Fibroblast of upper back skin (primary cell): ENCODE results near the gene ANKHD1.
"Not testable (repeated sequence)": the region's sequence is repeated elsewhere in the genome, so short reads cannot be mapped to it uniquely, and the experiment has no call there.

ENCODE experiments used
- DNase-seq: peaks from one replicate; pipeline ENCODE4 v3.0.0-alpha.2; 2013

ANKHD1 gene

DNA sequence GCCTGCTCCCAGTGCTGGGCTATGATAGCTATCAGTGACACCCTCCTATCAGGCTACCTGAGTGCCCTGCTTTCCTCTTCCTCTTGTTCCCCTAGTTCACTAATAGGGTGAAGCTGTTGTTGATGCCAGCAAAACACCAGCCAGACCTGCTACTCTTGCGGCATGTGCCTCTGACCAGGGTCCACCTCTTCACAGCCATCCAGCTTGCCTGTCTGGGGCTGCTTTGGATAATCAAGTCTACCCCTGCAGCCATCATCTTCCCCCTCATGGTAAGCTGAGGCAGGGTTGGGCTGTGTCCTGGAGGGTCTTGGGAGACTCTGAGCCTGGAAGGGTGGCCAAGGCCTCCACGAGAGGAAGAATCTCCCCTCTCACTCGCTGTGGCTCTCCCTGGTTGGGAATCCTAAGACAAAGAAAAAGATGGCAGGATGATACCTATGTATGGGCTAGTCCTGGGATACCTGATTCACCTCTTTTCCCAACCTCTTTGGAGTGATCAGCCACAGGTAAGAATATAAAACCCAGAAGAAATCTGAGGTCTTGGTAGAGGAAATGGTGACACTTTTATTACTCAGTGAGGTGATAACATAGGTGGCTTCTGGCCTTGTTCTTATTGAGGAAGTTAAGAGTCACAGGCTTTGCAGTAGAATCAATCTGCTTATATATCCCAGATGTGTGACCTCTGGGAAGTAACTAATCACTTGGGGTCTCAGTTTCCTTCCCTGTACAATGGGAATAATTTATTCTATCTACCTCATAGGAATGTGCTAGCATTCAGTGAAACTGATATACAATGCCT is 30.1 kb upstream of the ANKHD1 start:
- no peak for DNase-seq

DNA sequence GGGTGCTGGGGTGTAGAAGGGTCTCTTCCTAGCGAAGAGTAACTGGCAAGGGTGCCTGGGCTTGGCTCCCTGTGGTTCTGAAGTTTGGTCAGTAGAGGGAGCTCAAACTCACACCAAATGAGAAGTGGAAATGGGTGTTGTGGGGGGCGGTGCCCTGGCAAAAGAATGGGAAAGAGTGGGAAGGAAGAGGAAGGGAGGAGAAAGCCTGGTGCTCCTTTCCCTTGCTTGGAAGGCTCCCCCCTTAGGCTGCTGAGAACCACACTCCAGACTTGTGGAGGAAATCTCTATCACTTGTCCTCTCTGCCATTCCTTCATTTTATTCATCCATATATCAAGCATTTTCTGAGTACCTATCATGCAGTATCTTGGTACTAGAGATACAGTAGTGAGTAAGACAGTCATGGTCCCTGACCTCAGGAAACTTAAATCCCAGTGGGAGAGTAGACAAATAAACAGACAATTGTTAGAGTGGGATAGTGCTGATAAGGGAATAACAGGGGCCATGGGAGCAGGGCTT is 28.6 kb upstream of the ANKHD1 start:
- DNase-seq, result peak; percentile 81

DNA sequence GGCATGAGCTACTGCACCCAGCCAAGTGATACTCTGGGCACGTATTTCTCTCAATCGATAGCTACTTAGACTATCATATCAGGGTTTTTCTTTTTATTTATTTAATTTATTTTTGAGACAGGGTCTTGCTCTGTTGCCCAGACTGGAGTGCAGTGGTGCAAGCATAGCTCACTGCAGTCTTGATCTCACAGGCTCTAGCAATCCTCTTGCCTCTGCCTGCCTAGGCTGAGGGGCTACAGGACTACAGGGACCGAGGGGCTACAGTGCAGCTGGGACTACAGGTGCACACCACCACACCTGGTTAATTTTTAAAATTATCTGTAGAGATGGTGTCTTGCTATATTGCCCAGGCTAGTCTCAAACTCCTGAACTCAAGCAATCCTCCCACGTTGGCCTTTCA is 20.3 kb upstream of the ANKHD1 start:
- no peak for DNase-seq

DNA sequence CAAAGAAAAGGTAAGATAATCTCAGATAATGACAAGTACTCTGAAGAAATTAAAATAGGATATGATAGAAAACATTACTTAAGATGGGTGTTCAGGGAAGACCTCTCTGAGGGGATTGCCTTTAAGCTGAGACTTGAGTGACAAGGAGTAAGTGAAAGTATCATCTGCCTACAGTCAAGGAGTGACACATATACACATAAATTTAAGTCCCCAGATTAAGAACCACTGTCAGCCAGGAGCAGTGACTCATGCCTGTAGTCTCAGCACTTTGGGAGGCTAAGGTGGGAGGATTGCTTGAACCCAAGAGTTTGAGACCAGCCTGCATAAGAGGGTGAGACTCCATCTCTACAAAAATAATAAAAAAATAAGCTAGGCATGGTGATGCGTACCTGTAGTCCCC is 19.7 kb upstream of the ANKHD1 start:
- no peak for DNase-seq

DNA sequence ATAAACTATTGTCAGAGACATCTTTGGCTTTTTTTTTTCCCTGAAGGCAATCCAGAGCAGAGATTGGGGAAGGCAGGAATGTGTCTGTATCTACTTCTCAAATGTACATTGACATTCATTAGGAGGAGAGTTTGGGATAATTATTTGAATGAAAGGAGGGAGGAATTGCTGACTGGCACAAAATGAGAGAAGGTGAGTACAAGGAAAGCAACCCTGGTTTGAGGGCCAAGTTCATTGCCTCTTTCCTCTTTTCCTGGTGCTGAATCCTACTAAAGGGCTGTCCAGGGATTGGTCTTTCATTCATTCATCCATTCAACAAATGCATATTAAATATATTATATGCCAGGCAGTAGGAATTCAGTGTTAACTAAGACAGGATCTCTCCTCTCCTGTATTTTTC is 18.8 kb upstream of the ANKHD1 start:
- no peak for DNase-seq

DNA sequence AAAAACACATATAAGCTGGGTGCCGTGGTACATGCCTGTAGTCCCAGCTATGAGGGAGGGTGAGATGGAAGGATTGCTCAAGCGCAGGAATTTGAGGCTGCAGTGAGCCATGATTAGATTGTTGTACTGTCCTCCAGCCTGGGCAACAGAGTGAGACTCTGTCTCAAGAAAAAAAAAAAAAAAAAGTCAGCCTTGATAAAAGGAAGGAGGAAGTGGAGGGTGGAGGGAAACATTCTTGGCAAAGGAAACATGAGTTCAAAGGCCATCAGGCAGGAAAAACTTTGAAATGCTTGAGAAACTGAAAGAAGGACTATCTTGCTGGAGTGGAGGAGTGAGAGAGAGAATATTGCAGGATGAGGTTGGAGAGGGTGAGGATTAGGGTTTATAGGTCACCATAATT is 18.3 kb upstream of the ANKHD1 start:
- no peak for DNase-seq

DNA sequence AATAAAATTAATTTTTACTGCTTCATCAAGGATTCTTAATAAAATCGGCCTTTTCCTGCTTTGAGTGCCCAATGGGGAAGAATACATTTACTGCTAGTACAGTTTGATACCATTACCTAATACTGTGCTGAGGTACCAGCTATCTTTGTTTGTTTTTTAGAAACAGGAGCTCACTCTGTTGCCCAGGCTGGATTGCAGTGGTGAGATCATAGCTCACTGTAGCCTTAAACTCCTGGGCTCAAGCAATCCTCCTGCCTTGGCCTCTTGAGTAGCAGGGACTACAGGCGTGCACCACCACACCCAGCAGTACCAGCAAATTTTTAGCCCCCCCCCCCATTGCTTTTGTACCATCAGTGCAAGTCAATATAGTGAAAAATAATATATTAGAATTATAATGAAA is 13.6 kb upstream of the ANKHD1 start:
- no peak for DNase-seq

DNA sequence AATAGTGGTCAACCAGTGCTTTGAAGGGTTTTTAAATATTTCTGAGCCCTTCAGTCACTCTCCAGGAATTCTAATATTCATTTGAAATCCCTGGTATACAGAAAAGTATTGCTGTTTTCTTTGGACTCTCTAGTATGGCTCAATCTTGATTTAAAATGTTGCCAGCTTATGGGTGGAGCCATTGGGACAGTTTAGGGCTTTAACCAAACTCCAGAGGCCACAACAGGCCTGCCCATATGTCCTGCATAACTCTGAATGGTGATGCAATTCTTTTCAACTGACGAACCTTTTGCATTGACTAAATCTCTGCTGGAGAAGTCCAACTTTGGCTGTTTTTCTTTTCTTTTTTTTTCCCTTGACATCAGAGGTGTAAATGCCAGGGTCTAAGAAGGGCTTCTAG is 10.3 kb upstream of the ANKHD1 start:
- DNase-seq, result peak; percentile 15

DNA sequence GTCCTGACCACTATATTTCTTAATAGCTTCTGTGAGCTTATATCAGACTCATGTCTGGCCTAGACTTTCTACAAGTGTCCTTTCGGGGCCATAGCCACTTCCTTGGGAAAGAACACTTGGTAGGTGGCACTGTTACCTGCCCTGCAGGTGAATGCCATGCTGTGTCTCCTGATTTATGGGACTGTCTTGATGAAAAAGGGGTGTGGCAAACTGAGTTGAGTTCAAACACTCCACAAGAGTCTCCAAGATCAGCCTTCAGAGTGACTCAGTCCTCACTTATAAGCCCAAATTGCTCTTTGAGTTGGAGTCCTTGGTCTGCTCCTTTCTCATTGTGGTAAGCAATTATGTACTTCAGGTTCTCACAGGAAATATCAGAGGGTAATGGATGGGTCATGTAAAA is 9.9 kb upstream of the ANKHD1 start:
- no peak for DNase-seq

DNA sequence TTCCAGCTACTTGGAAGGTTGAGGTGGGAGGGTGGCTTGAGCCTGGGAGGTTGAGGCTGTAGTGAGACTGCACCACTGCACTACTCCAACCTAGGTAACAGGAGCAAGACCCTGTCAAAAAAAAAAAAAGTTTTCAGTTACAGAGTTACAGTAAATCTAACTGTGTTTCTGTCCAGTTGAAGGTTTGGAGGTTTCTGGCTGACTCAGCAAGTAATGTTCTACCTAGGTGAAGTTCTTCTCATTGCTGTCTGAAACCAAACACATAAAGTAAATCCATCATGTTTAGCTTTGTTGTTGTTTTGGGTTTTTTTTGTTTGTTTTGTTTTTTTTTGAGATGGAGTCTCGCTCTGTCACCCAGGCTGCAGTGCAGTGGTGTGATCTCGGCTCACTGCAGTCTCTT is 7.9 kb upstream of the ANKHD1 start:
- DNase-seq, result no peak

DNA sequence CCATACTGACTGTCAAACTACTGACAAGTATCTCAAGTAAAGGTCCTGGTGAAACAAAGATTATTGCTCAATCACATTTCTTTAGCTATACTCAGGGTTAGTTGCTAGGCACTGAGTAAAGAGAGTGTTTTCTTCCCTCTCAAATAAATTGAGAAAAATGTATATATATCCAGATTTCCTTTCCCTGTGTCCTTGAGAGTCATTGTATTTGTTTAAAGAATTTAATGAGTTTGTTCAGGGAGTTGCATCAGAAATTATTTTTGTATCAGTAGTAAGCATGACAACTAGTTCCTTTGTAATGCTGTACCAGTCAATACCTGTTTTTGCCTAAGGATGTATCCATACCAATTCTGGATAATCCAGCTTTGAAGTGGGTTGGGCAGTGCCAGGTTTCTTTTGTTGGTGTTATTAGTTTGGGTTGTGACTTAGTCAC is 3.2 kb upstream of the ANKHD1 start:
- no peak for DNase-seq

DNA sequence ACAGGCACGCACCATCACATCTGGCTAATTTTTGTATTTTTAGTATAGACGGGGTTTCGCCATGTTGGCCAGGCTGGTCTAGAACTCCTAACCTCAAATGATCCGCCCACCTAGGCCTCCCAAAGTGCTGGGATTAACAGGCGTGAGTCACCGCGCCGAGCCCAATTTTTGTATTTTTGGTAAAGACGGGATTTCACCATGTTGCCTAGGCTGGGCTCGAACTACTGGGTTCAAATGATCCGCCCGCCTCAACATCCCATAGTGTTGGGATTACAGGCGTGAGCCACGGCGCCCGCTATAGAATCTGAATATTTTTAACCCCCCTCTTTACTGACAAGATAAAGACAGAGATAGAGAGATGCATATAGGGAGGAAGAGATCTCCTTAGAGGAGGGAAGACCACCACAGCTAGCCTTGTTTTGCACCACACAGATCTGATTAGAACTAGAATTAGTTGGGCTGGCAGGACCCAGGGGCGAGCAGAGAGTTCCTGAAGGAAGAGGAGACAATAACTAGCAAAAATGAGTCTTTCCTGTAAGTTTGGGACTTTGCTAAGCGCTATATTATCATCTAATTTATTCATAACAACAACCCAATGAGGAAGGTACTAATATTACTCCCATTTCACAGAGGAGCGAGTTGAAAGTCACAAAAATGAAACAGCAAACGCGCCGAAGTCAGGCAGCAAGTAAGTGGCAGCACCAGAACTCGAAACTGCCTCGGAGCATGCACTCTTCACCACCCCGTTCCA is 1.5 kb upstream of the ANKHD1 start:
- no peak for DNase-seq

DNA sequence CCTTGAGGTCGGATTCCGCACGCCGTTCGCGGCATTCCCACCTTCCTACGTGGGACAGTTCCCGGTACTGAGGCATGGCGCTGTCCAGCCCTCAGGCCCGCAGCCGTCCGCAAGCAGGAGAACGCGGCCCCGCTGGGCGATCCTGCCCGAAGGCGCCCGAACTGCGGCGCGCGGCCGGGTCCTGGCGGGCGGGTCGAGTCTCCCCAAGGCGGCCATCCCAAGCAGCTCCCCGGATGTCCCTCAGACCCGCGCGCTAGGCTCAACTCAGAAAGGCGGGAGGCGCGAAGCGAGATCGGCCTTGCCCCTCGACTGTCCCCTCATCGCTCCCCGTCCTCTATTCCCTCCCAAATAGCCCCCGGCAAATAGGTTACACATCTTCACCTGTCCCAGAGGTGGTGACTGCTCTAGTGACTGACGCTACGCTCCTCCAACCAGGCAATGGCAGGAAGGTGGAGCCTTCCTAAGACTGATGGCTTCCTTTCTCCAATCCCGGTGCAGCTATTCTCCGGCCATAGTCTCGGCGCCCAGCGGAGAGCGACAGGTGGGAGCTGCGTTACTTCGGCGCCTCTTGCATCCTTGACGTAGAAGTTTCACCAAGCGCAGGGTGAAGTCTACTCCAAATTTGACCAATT is 787 bp upstream of the ANKHD1 start:
- peak; percentile 96 for DNase-seq

DNA sequence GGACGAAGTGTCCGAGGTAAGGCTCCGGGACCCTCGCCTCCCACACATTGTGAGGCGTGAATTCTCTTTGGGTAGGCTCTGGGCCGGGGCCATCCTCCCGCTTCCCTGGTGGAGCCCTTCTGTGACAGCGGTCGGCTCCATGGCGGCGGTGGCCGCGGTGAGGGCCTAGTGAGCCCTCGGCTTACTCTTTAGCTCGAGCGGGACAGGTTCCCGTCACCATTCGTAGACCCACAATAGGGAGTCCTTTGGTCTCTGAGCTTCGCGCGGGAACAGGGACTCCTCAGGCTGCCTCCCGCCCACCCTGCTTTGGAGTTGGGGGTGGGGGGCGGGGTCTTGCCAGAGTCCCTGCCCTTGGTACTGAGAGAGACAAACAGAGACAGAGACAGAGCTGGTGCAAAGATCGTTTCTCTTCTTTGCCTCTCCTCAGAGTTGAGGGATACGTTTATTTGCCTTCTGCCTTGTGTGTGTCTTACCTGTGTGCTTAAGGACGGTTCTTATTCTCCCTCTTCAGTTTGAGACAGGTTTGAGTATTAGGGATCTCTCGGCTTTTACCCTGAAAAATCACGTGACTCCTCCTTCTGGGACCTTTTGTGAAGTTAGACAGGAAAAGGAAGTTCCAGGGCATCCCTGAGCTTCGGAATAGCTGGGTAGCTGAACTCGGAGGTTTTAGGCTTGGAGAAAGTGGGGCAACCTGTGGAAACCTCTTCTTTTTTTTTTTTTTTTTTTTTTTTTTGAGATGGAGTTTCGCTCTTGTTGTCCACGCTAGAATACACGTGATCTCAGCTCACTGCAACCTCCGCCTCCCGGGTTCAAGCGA is 833 bp downstream of the ANKHD1 start:
- DNase-seq, result peak; percentile 27

DNA sequence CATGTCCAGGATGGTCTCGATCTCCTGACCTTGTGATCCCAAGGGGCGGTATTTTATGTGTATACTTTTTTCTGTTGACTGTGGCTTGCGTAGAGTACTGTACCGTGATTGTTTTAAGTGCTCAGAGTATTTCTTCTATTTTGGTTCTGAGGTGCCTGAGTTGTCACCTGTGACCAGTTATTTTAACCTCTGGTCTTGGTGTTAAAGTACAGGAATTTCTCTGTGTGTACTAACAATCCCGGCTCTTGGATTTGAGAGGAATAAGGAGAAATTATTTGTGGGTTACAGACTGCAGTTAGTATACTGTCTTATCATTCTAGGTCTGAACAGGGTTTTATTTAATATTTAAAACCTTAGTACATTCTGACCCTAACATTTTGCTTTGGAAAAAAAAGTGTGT is 2.0 kb downstream of the ANKHD1 start:
- no peak for DNase-seq

DNA sequence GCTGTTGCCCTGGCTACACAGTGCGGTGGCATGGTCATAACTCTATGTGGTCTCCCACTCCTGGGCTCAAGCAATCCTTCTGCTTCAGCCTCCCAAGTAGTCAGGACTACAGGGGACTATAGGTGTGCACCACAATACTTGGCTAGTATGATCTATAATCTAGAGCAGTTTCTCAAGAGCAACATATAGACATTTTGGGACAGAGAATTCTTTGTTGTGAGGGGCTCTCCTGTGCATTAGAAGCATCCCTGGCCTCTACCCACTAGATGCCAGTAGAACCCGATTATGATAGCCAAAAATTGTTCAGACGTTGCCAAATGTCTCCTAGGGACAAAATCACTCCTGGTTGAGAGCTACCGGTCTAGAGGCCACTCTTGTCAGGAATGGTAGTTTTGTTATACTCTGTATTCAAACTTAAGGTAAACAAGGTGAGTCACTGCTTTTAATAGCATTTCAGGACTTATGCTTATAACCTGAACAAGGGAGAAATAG is 7.2 kb downstream of the ANKHD1 start:
- no peak for DNase-seq

DNA sequence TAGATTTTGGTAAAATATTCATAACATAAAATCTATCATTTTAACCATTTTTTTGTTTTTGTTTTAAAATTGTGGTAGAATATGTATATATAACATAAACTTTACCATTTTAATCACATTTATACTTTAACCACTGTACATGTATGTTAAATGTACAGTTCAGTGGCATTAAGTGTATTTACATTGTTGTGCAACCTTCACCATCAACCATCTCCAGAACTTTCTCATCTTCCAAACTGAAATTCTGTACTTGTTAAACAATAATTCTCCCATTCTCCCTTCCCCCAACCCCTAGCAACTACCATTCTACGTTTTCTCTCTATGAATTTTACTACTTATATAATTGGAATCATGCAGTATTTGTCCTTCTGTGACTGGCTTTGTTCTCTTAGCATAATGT is 11.6 kb downstream of the ANKHD1 start:
- DNase-seq, result no peak

DNA sequence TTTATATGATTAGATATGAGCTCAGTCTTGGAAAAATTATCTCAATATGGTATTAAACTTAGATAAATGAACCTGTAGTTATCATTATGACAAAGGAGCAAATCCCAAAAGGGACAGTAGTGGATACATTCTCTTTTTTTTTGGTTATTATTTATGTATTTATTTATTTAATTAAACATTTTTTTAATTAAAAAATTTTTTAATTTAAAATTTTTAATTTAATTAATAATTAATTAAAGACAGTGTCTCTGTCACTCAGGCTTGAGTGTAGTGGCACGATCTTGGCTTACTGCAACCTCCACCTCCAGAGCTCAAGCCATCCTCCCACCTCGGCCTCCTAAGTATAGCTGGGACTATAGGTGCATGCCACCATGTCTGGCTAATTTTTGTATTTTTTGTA is 15.6 kb downstream of the ANKHD1 start:
- no peak for DNase-seq

DNA sequence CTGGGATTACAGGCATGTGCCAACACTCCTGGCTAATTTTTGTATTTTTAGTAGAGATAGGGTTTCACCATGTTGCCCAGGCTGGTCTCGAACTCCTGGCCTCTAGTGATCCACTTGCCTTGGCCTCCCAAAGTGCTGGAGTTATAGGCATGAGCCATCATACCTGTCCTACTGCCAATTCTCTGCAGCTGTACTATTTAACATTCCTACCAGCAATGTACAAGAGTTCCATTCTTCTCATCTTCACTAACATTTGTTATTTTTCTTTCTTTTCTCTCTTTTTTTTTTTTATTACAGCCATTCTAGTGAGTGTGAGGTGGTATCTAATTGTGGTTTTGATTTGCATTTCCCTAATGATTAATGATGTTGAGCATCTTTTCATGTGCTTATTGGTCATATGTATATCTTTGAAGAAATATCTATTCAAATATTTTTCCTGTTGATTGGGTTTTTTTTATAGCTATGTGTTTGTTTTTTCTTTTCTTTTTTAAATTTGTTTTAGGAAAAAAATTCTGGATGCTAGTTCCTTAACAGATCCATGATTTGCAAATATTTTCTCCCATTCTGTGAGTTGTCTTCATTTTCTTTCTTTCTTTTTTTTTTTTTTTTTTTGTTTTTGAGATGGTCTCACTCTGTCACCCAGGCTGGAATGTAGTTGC is 17.4 kb downstream of the ANKHD1 start:
- DNase-seq, result no peak

DNA sequence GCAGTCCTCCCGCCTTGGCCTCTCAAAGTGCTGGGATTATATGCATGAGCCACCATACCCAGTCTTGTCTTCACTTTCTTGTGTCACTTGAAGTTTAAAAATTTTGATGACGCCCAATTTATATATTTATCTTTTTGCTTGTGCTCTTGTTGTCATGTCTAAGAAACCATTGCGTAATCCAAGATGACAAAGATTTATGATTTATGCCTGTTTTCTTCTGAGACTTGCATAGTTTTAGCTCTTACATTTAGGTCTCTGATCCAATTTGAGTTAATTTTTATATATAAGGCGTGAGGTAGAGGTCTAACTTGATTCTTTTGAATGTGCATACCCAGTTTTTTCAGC is 18.6 kb downstream of the ANKHD1 start:
- no peak for DNase-seq

DNA sequence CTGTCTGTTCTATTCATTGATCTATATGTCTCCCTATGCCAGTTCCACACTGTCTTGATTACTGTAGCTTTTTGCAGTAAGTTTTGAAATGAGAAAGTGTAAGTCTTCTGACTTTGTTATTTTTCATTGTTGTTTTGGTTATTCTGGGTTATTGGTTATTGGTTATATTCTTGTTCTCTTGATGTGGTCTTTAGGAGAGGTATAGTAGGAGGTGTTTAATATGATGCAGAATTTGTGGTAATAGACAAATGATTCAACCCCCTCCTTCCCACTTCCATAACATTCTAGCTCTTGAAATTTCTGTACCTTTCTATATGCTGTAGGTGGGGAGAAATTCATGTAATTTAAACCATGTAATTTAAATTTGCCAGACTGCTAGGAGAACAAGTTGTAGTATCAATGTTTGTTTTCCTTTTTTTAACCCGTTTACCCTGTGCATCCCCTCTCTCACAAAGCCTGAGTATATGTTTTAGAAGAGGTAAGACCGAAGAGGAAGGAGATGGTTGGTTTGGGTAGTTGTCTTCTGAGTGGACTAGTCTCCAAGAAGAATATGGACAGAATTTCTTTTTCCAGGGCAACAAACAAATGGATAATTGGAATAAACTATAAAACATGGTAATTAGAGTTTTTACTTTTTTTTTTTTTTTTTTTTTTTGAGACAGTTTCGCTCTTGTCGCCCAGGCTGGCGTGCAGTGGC is 19.2 kb downstream of the ANKHD1 start:
- DNase-seq, result no peak

DNA sequence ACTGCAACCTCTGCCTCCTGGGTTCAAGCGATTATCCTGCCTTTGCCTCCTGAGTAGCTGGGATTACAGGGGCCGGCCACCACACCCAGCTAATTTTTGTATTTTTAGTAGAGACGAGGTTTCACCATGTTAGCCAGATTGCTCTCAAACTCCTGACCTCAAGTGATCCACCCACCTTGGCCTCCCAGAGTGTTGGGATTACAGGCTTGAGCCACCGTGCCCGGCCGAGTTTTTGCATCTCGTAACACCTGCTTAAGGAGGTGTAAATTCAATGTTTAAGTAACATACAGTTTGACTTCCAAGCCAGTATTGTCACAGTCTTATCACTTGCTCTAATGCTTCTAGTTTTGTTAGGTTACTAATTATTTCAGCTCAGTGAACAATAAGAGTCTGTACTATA is 19.7 kb downstream of the ANKHD1 start:
- DNase-seq, result not testable (repeated sequence)
